ENCODE results near the gene VPS4B. TPM values are rescaled to one million over a fixed set of nuclear protein-coding genes. Genes with fewer than 3 reads are reported as not detected.
A peak's percentile ranks its signal among the peaks of the same experiment; 100 is the strongest.

The VPS4B gene
- total RNA-seq, 4 donors from 2014 or later, result 25.7 to 32.1 (median 29.4) TPM

GRCh38 chr18:63376538-63376937, 45.7 kb downstream of the VPS4B start:
- 65% methylated on average over 2 of the region's 2 CpGs for WGBS
- H3K27me3 ChIP-seq, result no peaks in the 10 kb centered on the region
- TF ChIP-seq POLR2A (IDR thresholded peaks at IDR 0.05; ENCODE audit: low read depth), result no peak
- no peak for TF ChIP-seq CTCF (IDR thresholded peaks at IDR 0.05)
- no peak for TF ChIP-seq EP300 (IDR thresholded peaks at IDR 0.05)
- TF ChIP-seq POLR2AphosphoS5 (IDR thresholded peaks at IDR 0.05), result no peak
- DNase-seq (ENCODE audit: extremely low spot score), result no peak
- H3K9me3 ChIP-seq, result peaks cover 0 to 9% (median 6%) of the 10 kb centered on the region in 4 donors
- H3K36me3 ChIP-seq, result no peaks in the 10 kb centered on the region
- H3K27ac ChIP-seq (replicated peaks in 1 of 4), result no peak overlapping the region
- intact Hi-C loops (cut with DNase I), result no loop called here
- H3K4me3 ChIP-seq, result no peak overlapping the region
- no peaks in the 10 kb centered on the region for H3K4me1 ChIP-seq

DNA sequence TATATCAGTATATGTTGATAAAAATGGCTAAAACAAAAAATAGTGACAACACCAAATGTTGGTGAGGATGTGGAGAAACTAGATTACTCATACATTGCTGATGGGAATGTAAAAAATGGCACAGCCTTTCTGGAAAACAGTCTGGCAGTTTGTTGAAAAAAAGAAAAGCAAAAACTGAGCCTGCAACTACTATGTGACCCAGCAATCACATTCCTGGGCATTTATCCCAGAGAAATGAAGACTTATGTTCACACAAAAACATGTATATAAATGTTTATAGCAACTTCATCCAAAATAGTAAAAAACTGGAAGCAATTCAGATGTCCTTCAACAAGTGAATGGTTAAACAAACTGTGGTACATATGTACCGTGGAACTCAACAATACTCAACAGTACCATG, 47.7 kb downstream of the VPS4B start:
- no peaks in the 10 kb centered on the region for H3K4me1 ChIP-seq
- no peak overlapping the region for H3K4me3 ChIP-seq
- no peak for DNase-seq (ENCODE audit: extremely low spot score)
- TF ChIP-seq EP300 (IDR thresholded peaks at IDR 0.05) (no peak), POLR2AphosphoS5 (IDR thresholded peaks at IDR 0.05) (no peak), CTCF (IDR thresholded peaks at IDR 0.05) (no peak), POLR2A (IDR thresholded peaks at IDR 0.05; ENCODE audit: low read depth) (no peak)
- H3K27me3 ChIP-seq, result no peaks in the 10 kb centered on the region
- no peak overlapping the region for H3K27ac ChIP-seq (replicated peaks in 1 of 4)
- 17% methylated on average over 1 of the region's 1 CpG for WGBS
- peaks cover 0 to 9% (median 6%) of the 10 kb centered on the region in 4 donors for H3K9me3 ChIP-seq
- H3K36me3 ChIP-seq, result no peaks in the 10 kb centered on the region
- intact Hi-C loops (cut with DNase I), result no loop called here

- no peak for DNase-seq (ENCODE audit: extremely low spot score)
- Histone ChIP-seq H3K4me1 (peaks cover 0 to 7% (median 2%) of the 10 kb centered on the region in 4 donors), H3K27ac (replicated peaks in 1 of 4) (no peak overlapping the region), H3K4me3 (no peak overlapping the region), H3K36me3 (no peaks in the 10 kb centered on the region), H3K9me3 (peaks cover 0 to 9% (median 6%) of the 10 kb centered on the region in 4 donors), H3K27me3 (no peaks in the 10 kb centered on the region)
- 80% methylated on average over 1 of the region's 1 CpG for WGBS
- intact Hi-C loops (cut with DNase I), result no loop called here
- TF ChIP-seq POLR2AphosphoS5 (IDR thresholded peaks at IDR 0.05) (no peak), EP300 (IDR thresholded peaks at IDR 0.05) (no peak), CTCF (IDR thresholded peaks at IDR 0.05) (no peak), POLR2A (IDR thresholded peaks at IDR 0.05; ENCODE audit: low read depth) (no peak)
Measured at GRCh38 chr18:63373161-63373560, 49.1 kb downstream of the VPS4B start.

DNA sequence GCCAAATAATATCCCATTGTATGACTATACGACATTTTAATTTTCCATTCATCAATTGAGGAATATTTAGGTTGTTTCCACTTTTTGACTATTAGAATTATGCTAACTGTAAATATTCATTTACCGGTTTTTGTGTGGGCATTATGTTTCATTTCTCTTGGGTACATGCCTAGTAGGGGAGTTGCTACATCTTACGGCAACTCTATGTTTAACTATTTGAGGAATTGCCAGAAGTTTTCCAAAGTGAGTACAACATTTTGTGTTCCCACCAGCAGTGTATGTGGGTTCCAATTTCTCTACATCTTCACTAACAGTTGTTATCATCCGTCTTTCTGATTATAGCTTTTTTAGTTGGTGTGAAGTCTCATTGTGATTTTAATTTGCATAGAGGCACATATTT, 53.7 kb downstream of the VPS4B start:
- Histone ChIP-seq H3K9me3 (no peaks in the 10 kb centered on the region), H3K4me3 (peak overlapping the region in 1 of 4 donors; percentile 97), H3K4me1 (peaks cover 11 to 35% (median 27%) of the 10 kb centered on the region in 4 donors), H3K27ac (replicated peaks in 1 of 4) (no peak overlapping the region), H3K27me3 (no peaks in the 10 kb centered on the region), H3K36me3 (no peaks in the 10 kb centered on the region)
- intact Hi-C loops (cut with DNase I), result loop anchor here (5.0 kb wide), 1 partner anchor 54 kb away; the partner anchor contains the start of gene VPS4B
- DNase-seq (ENCODE audit: extremely low spot score), result no peak
- TF ChIP-seq CTCF (IDR thresholded peaks at IDR 0.05) (no peak), POLR2AphosphoS5 (IDR thresholded peaks at IDR 0.05) (no peak), EP300 (IDR thresholded peaks at IDR 0.05) (no peak), POLR2A (IDR thresholded peaks at IDR 0.05; ENCODE audit: low read depth) (no peak)
- WGBS, result 74% methylated on average over 4 of the region's 4 CpGs

Data from esophagus muscularis mucosa (tissue), 4 donors.